Adrenal gland (tissue), 12 donors: Measurements from ENCODE around the gene ADAMTS16. TPM values are rescaled to one million over a fixed set of nuclear protein-coding genes. Genes with fewer than 3 reads are reported as not detected.

ENCODE experiments used
- DNase-seq, 7 donors: peaks; one replicate each; pipeline ENCODE4 v3.0.0-alpha.2; 2019 to 2020
- H3K27ac ChIP-seq, 5 donors: fragments of 200-600 bp; sonication (generic) in 4 of 5; 1 replicate in 3 of 5; 2 replicates in 2 of 5; pipeline versions ENCODE4 v1.5.1 to v1.8.0; 2016 to 2020; ENCODE audit warnings: mild to moderate bottlenecking in 1 of 5
- H3K27me3 ChIP-seq: fragments of 200-600 bp; 2 replicates; pipeline ENCODE4 v1.8.0; 2021
- H3K36me3 ChIP-seq, 2 donors: fragments of 200-600 bp; replicated peaks in 1 of 2; 1 replicate in 1 of 2; 2 replicates in 1 of 2; pipeline versions ENCODE4 v1.5.1 to v1.8.0; 2018 to 2022
- H3K4me1 ChIP-seq, 2 donors: fragments of 200-600 bp; replicated peaks in 1 of 2; 1 replicate in 1 of 2; 2 replicates in 1 of 2; pipeline versions ENCODE4 v1.5.1 to v1.8.0; 2018 to 2021
- H3K4me3 ChIP-seq, 4 donors: fragments of 200-600 bp; sonication (generic) in 3 of 4; one replicate each; pipeline ENCODE4 v1.5.1; 2016 to 2018
- H3K9me3 ChIP-seq, 3 donors: fragments of 200-600 bp; sonication (generic) in 1 of 3; replicated peaks in 1 of 3; 1 replicate in 2 of 3; 2 replicates in 1 of 3; pipeline versions ENCODE4 v1.5.1 to v1.8.0; 2016 to 2021
- CTCF ChIP-seq, 6 experiments: fragments of 450-650 bp in 4 of 6; fragments of 200-600 bp in 2 of 6; sonication (generic) in 1 of 6; IDR thresholded peaks; 1 replicate in 5 of 6; 2 replicates in 1 of 6; pipeline versions ENCODE4 v1.5.1 to v1.8.0; 2016 to 2021; ENCODE audit warnings: antibody characterized with exemption in 6 of 6, mild to moderate bottlenecking in 2 of 6, moderate library complexity in 1 of 6
- POLR2A ChIP-seq, 2 donors: fragments of 450-650 bp; IDR thresholded peaks; one replicate each; pipeline ENCODE4 v1.6.1; 2017; ENCODE audit warnings: antibody characterized with exemption in 2 of 2, mild to moderate bottlenecking in 2 of 2, moderate library complexity in 1 of 2
- WGBS, 4 donors: extraction: QIAGEN DNeasy Blood & Tissue Kit in 2 of 4; methylation state at CpG; one replicate each; pipeline versions ENCODE4 v1.1.5 to v1.1.7; 2013 to 2017; 5-methylcytosine and 5-hydroxymethylcytosine counted together
- intact Hi-C, 2 donors: fragments of 100-400 bp; cut with DNase I; formaldehyde crosslinking; loops; one replicate each; pipeline versions ENCODE4 v1.14.1 to v1.15.0; 2022 to 2023
- polyA plus RNA-seq, 3 donors: library from polyadenylated mRNA; stranded (reverse); fragments of 200-250 nt in 2 of 3; fragments of 350-450 nt in 1 of 3; fragmentation: Illumina TruSeq in 1 of 3; extraction: RNeasy Lipid Tissue Mini Kit (QIAGEN cat#74804) in 1 of 3; gene quantifications; one replicate each; pipeline ENCODE4 v1.2.3, GENCODE V29; 2013 to 2014
- total RNA-seq, 9 donors: library from RNA; depleted of rRNA in 4 of 9; stranded (reverse); fragments of >200 nt in 4 of 9; fragments of 120-200 nt in 1 of 9; fragmentation: NEBNext Ultra II Directional in 1 of 9; extraction: Animal tissue kit (Norgen Biotek cat#: 25700) in 1 of 9; gene quantifications; one replicate each; pipeline versions ENCODE4 v1.1.0 to v1.2.4, GENCODE V29; 2013 to 2023
- donor health status: healthy with polysubstance abuse.
- donor health status: Bipolar disorder and iron deficiency.
- donor health status: DM: yes; HTN: yes; CAD: no.
- donor health status: DM: no; HTN: no; CAD: no.
- donor health status: DM: no; HTN: no; CAD: no.
- donor health status: DM: yes; HTN: yes; CAD: no.

The ADAMTS16 gene
- total and polyA plus RNA-seq, 12 donors: 0.07 to 3.7 (median 0.19) TPM; not detected in 8

GRCh38 chr5:5139336-5139776 lies 774 bp upstream of the ADAMTS16 start:
- WGBS, 4 donors: 0 to 75% (median 19%) methylated on average over 9 to 39 of the region's 39 CpGs
- TF ChIP-seq CTCF (IDR thresholded peaks at IDR 0.05) (no peak), POLR2A (IDR thresholded peaks at IDR 0.05) (no peak)
- no peaks in the 10 kb centered on the region for H3K36me3 ChIP-seq
- no peaks in the 10 kb centered on the region for H3K9me3 ChIP-seq
- H3K4me1 ChIP-seq: peaks cover 0 to 6% of the 10 kb centered on the region in 2 donors
- H3K4me3 ChIP-seq: no peak overlapping the region
- DNase-seq: no peak
- H3K27ac ChIP-seq: no peak overlapping the region
- intact Hi-C loops: no loop called here
- peaks cover 22% of the 10 kb centered on the region for H3K27me3 ChIP-seq

GRCh38 chr5:5140479-5141338 lies 579 bp downstream of the ADAMTS16 start:
- peak overlapping the region in 1 of 4 donors; percentile 11 for H3K4me3 ChIP-seq
- H3K27me3 ChIP-seq: peaks cover 25% of the 10 kb centered on the region
- H3K9me3 ChIP-seq: no peaks in the 10 kb centered on the region
- H3K27ac ChIP-seq: no peak overlapping the region
- WGBS, 4 donors: 3 to 7% (median 5%) methylated on average over 17 to 57 of the region's 57 CpGs
- peaks cover 0 to 6% of the 10 kb centered on the region in 2 donors for H3K4me1 ChIP-seq
- no peak for DNase-seq
- intact Hi-C loops: loop anchor here in 1 of 2 donors (5.0 kb wide), 2 partner anchors 257 to 277 kb away; no protein-coding TSS in a partner anchor
- H3K36me3 ChIP-seq: no peaks in the 10 kb centered on the region
- no peak for TF ChIP-seq POLR2A (IDR thresholded peaks at IDR 0.05)
- no peak for TF ChIP-seq CTCF (IDR thresholded peaks at IDR 0.05)

GRCh38 chr5:5141339-5141599 lies 1.1 kb downstream of the ADAMTS16 start:
- 25 to 29% (median 26%) methylated on average over 4 of the region's 4 CpGs for WGBS, 4 donors
- Histone ChIP-seq H3K4me3 (peak overlapping the region in 1 of 4 donors; percentile 11), H3K36me3 (no peaks in the 10 kb centered on the region), H3K27me3 (peaks cover 25% of the 10 kb centered on the region), H3K27ac (no peak overlapping the region), H3K4me1 (peaks cover 0 to 6% of the 10 kb centered on the region in 2 donors), H3K9me3 (no peaks in the 10 kb centered on the region)
- no peak for TF ChIP-seq POLR2A (IDR thresholded peaks at IDR 0.05)
- no peak for TF ChIP-seq CTCF (IDR thresholded peaks at IDR 0.05)
- no peak for DNase-seq
- intact Hi-C loops: loop anchor here in 1 of 2 donors (5.0 kb wide), 2 partner anchors 256 to 276 kb away; no protein-coding TSS in a partner anchor

- Histone ChIP-seq H3K4me1 (peaks cover 0 to 6% of the 10 kb centered on the region in 2 donors), H3K4me3 (no peak overlapping the region), H3K27ac (no peak overlapping the region), H3K9me3 (no peaks in the 10 kb centered on the region), H3K27me3 (peaks cover 25% of the 10 kb centered on the region), H3K36me3 (no peaks in the 10 kb centered on the region)
- intact Hi-C loops: loop anchor here in 1 of 2 donors (5.0 kb wide), 2 partner anchors 255 to 275 kb away; no protein-coding TSS in a partner anchor
- 9 to 24% (median 19%) methylated on average over 6 of the region's 6 CpGs for whole genome bisulfite sequencing, 4 donors
- peak; percentile 29 to 76 (median 63) for DNase-seq
- TF ChIP-seq CTCF (IDR thresholded peaks at IDR 0.05) (peak; percentile 73 to 85 (median 78)), POLR2A (IDR thresholded peaks at IDR 0.05) (no peak)
These were observed 1.7 kb downstream of the ADAMTS16 start for GRCh38 chr5:5141625-5142525.
